ENCODE results near the gene CLDN19. TPM values are rescaled to one million over a fixed set of nuclear protein-coding genes. Genes with fewer than 3 reads are reported as not detected.

CLDN19 gene
- polyA plus RNA-seq, 2 of the 4 experiments (the other 2 are of a cell fraction): 0.03 TPM; not detected in 1

GRCh38 chr1:42692461-42692860 lies 47.6 kb downstream of the CLDN19 start:
- H3K9me3 ChIP-seq: no peaks in the 10 kb centered on the region
- DNase-seq (ENCODE audit: low read depth in 1 of 2, low spot score in 1 of 2) (no peak), FAIRE-seq (no peak), ATAC-seq (no peak)
- 80% methylated on average over 5 of the region's 5 CpGs for WGBS (ENCODE audit: missing lambda C conversion rate)
- ChIA-PET CTCF (interaction anchor here (0.6 to 1.2 kb wide), 3 partner anchors 9 to 114 kb away, joined by 3 to 4 read pairs (median 3); no protein-coding TSS in a partner anchor), POLR2A (interaction anchor here (1.0 to 2.1 kb wide), 2 partner anchors 9 to 10 kb away, joined by 3 to 7 read pairs; partner anchors contain the start of gene YBX1)
- H3K4me1 ChIP-seq: peaks cover 57% of the 10 kb centered on the region
- H3K4me2 ChIP-seq: peak overlapping the region; percentile 15
- H3K4me3 ChIP-seq: no peak overlapping the region
- 0 out of 6 replicates have a peak overlapping the region, but pooled peaks of 1 of the 2 experiments have one; percentile 9 for H3K27ac ChIP-seq
- TF ChIP-seq TP53 (CRISPR knock-in tag; IDR thresholded peaks at IDR 0.05): no peak
- TF ChIP-seq RFX5 (IDR thresholded peaks at IDR 0.05): no peak
- TF ChIP-seq EHMT2 (IDR thresholded peaks at IDR 0.05; ENCODE audit: low read depth): no peak
- no peak for TF ChIP-seq FOSL2 (IDR thresholded peaks at IDR 0.05)
- no peak for TF ChIP-seq FOSL2 (CRISPR knock-in tag; IDR thresholded peaks at IDR 0.05)
- no peak for TF ChIP-seq PBX3 (IDR thresholded peaks at IDR 0.05)
- TF ChIP-seq ZSCAN20 (CRISPR knock-in tag; IDR thresholded peaks at IDR 0.05): no peak
- TF ChIP-seq MAZ (IDR thresholded peaks at IDR 0.05; ENCODE audit: borderline replicate concordance, low read depth, low read length): no peak
- TF ChIP-seq JUN (IDR thresholded peaks at IDR 0.05): no peak
- no peak for TF ChIP-seq CHD4 (IDR thresholded peaks at IDR 0.05; ENCODE audit: borderline replicate concordance)
- TF ChIP-seq NFE2L2 (conservative IDR thresholded peaks at IDR 0.05; ENCODE audit: low read length): no peak
- TF ChIP-seq NR3C1 (IDR thresholded peaks at IDR 0.05): no peak
- TF ChIP-seq ATOH8 (CRISPR knock-in tag; IDR thresholded peaks at IDR 0.05; ENCODE audit: low read depth): no peak
- TF ChIP-seq CBX8 (IDR thresholded peaks at IDR 0.05): no peak
- TF ChIP-seq CHD2 (IDR thresholded peaks at IDR 0.05; ENCODE audit: low read length, partially characterized antibody): no peak

GRCh38 chr1:42691157-42691498 lies 48.9 kb downstream of the CLDN19 start:
- WGBS (ENCODE audit: missing lambda C conversion rate): 69% methylated on average over 4 of the region's 4 CpGs
- ATAC-seq: no peak; a peak in 1 of 6 replicates

DNA sequence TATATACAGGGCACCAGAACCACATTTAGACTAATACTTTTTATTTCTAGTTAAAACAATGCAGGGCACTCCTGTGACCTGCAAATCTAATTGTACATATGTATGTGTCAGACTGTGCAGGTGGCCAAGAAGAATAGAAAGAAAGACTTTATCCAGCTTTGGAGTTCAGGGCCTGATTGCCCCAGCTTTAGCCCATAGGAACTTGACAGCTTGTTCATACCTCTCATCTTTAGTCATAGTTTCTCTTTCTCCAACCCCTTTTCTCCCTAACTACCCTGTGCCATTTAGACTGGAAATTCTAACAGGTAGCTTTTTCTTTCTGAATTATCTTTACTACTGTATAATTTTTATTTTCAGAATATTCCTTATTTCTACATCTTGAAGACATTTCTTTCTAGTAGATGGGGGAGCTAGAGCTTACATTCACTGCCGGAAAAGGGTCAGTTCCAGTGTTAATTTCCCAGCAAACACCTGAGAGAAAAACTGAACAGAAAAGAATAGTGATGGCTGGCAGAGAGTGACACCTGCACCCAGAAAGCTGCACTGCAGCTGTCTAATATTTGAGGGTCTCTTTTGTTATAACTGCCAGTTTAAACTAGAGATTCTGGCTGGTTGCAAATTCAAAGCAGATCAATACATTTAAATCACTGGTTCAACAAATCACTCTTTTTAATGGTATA lies 49.4 kb downstream of the CLDN19 start:
- H3K27ac ChIP-seq: no peak overlapping the region
- H3K9me3 ChIP-seq: no peaks in the 10 kb centered on the region
- 67% methylated on average over 1 of the region's 1 CpG for WGBS (ENCODE audit: missing lambda C conversion rate)
- POLR2A ChIA-PET: interaction anchor here (2.1 kb wide), 1 partner anchor 8 kb away, joined by 7 read pairs; the partner anchor contains the start of gene YBX1
- TF ChIP-seq TFCP2L1 (CRISPR knock-in tag; IDR thresholded peaks at IDR 0.05) (no peak), FOSL2 (IDR thresholded peaks at IDR 0.05) (no peak), FOSL2 (CRISPR knock-in tag; IDR thresholded peaks at IDR 0.05) (no peak), ZFP36 (IDR thresholded peaks at IDR 0.05; ENCODE audit: borderline replicate concordance, partially characterized antibody) (no peak), ATOH8 (CRISPR knock-in tag; IDR thresholded peaks at IDR 0.05; ENCODE audit: low read depth) (no peak), RCOR1 (IDR thresholded peaks at IDR 0.05; ENCODE audit: low read depth, low read length) (no peak), GATA3 (IDR thresholded peaks at IDR 0.05; ENCODE audit: borderline replicate concordance) (no peak), EHMT2 (IDR thresholded peaks at IDR 0.05; ENCODE audit: low read depth) (no peak), PHF8 (IDR thresholded peaks at IDR 0.05; ENCODE audit: borderline replicate concordance, low read depth) (no peak), RARB (CRISPR knock-in tag; IDR thresholded peaks at IDR 0.05) (no peak), HDAC2 (IDR thresholded peaks at IDR 0.05) (no peak), KDM5A (IDR thresholded peaks at IDR 0.05) (no peak), CHD4 (IDR thresholded peaks at IDR 0.05; ENCODE audit: borderline replicate concordance) (no peak), BHLHE40 (IDR thresholded peaks at IDR 0.05; ENCODE audit: low read depth, low read length) (no peak), SREBF2 (IDR thresholded peaks at IDR 0.05) (no peak), EHF (CRISPR knock-in tag; IDR thresholded peaks at IDR 0.05) (no peak), ZNF302 (CRISPR knock-in tag; IDR thresholded peaks at IDR 0.05) (no peak)
- H3K4me3 ChIP-seq: no peak overlapping the region
- ATAC-seq (no peak; a peak in 1 of 6 replicates), DNase-seq (ENCODE audit: low read depth in 1 of 2, low spot score in 1 of 2) (no peak), FAIRE-seq (no peak)
- CTCF ChIA-PET: interaction anchor here (1.2 to 1.3 kb wide), 2 partner anchors 8 to 26 kb away, joined by 3 to 4 read pairs; partner anchors contain the start of gene YBX1
- 0 out of 3 replicates have a peak overlapping the region, but pooled peaks have one; percentile 13 for H3K4me2 ChIP-seq
- peaks cover 71% of the 10 kb centered on the region for H3K4me1 ChIP-seq

More at GRCh38 chr1:42691157-42691498, 48.9 kb downstream of the CLDN19 start:
- CTCF ChIA-PET: interaction anchor here (1.2 to 1.3 kb wide), 2 partner anchors 8 to 26 kb away, joined by 3 to 4 read pairs; partner anchors contain the start of gene YBX1
- Histone ChIP-seq H3K4me1 (peaks cover 66% of the 10 kb centered on the region), H3K4me3 (no peak overlapping the region), H3K27ac (no peak overlapping the region), H3K9me3 (no peaks in the 10 kb centered on the region), H3K4me2 (no peak overlapping the region)
- FAIRE-seq: no peak
- POLR2A ChIA-PET: interaction anchor here (2.1 kb wide), 1 partner anchor 9 kb away, joined by 7 read pairs; the partner anchor contains the start of gene YBX1
- no peak for DNase-seq (ENCODE audit: low read depth in 1 of 2, low spot score in 1 of 2)
- no peak for TF ChIP-seq NFE2L2 (conservative IDR thresholded peaks at IDR 0.05; ENCODE audit: low read length)
- TF ChIP-seq EHMT2 (IDR thresholded peaks at IDR 0.05; ENCODE audit: low read depth): no peak
- no peak for TF ChIP-seq SMC3 (IDR thresholded peaks at IDR 0.05)
- no peak for TF ChIP-seq HOXB13 (CRISPR knock-in tag; IDR thresholded peaks at IDR 0.05; ENCODE audit: low read depth)
- TF ChIP-seq RARB (CRISPR knock-in tag; IDR thresholded peaks at IDR 0.05): no peak
- no peak for TF ChIP-seq BHLHE40 (IDR thresholded peaks at IDR 0.05; ENCODE audit: low read depth, low read length)
- TF ChIP-seq HOXB5 (CRISPR knock-in tag; IDR thresholded peaks at IDR 0.05): no peak
- no peak for TF ChIP-seq HDAC2 (IDR thresholded peaks at IDR 0.05)
- TF ChIP-seq CBX2 (IDR thresholded peaks at IDR 0.05; ENCODE audit: borderline replicate concordance, low read depth): no peak

Measured in A549 (cell line).